WTC11 (cell line): Measurements from ENCODE around the gene PPP1R2. TPM values are rescaled to one million over a fixed set of nuclear protein-coding genes. Genes with fewer than 3 reads are reported as not detected.

Experiments
- ATAC-seq: fragments of 200-7000 bp; cut with Tn5 transposase; 2 replicates; pipeline ENCODE4 v1.10.0; 2021; ENCODE audit warnings: mild to moderate bottlenecking, moderate library complexity
- CTCF ChIA-PET: fragments of 300-600 bp; sonication (Branson Sonifier 250); formaldehyde crosslinking; loops from one replicate; lab custom pipeline; 2021; ENCODE audit warnings: antibody characterized with exemption; lab: Charles Lee
- POLR2A ChIA-PET: fragments of 350-600 bp; sonication (Branson Sonifier 250); formaldehyde crosslinking; loops from one replicate; lab custom pipeline; 2021; ENCODE audit warnings: antibody characterized with exemption; lab: Charles Lee
- DNase-seq: peaks from one replicate; pipeline ENCODE4 v3.0.0; 2021; ENCODE audit warnings: low spot score
- H3K27ac Mint-ChIP-seq: 2 replicates; pipeline ENCODE4 v1.8.0; 2021; ENCODE audit warnings: mixed read lengths
- H3K27me3 Mint-ChIP-seq: 2 replicates; pipeline ENCODE4 v1.8.0; 2021; ENCODE audit warnings: low read depth, mild to moderate bottlenecking, moderate library complexity, mixed read lengths
- H3K36me3 Mint-ChIP-seq: 2 replicates; pipeline ENCODE4 v1.8.0; 2021; ENCODE audit warnings: mixed read lengths
- H3K4me1 Mint-ChIP-seq: 2 replicates; pipeline ENCODE4 v1.8.0; 2022; ENCODE audit warnings: mixed read lengths
- H3K4me3 Mint-ChIP-seq: 2 replicates; pipeline ENCODE4 v1.8.0; 2021; ENCODE audit warnings: mild to moderate bottlenecking, moderate library complexity, mixed read lengths
- H3K9me3 Mint-ChIP-seq: 2 replicates; pipeline ENCODE4 v1.8.0; 2021; ENCODE audit warnings: mixed read lengths
- ATF2 ChIP-seq: sonication (generic); formaldehyde crosslinking; IDR thresholded peaks from 2 replicates; pipeline ENCODE4 v1.8.1; 2022; ENCODE audit warnings: low read depth, missing genetic modification reagents, borderline replicate concordance
- ATF6 ChIP-seq: sonication (generic); formaldehyde crosslinking; IDR thresholded peaks from 2 replicates; pipeline ENCODE4 v1.8.1; 2023; ENCODE audit warnings: mild to moderate bottlenecking, missing genetic modification reagents
- CREB1 ChIP-seq: sonication (generic); formaldehyde crosslinking; IDR thresholded peaks from 2 replicates; pipeline ENCODE4 v1.8.0; 2023; ENCODE audit warnings: mild to moderate bottlenecking, missing genetic modification reagents
- CTCF ChIP-seq: fragments of 200-600 bp; IDR thresholded peaks from 2 replicates; pipeline ENCODE4 v1.8.0; 2022; ENCODE audit warnings: antibody characterized with exemption
- ETV6 ChIP-seq: sonication (generic); formaldehyde crosslinking; IDR thresholded peaks from 2 replicates; pipeline ENCODE4 v1.8.1; 2022; ENCODE audit warnings: mild to moderate bottlenecking, missing genetic modification reagents
- FOXJ3 ChIP-seq: sonication (generic); formaldehyde crosslinking; IDR thresholded peaks from 2 replicates; pipeline ENCODE4 v1.9.0; 2021; ENCODE audit warnings: missing genetic modification reagents, mild to moderate bottlenecking, borderline replicate concordance
- FOXP4 ChIP-seq: sonication (generic); formaldehyde crosslinking; IDR thresholded peaks from 2 replicates; pipeline ENCODE4 v1.8.0; 2022; ENCODE audit warnings: mild to moderate bottlenecking, missing genetic modification reagents
- GTF2I ChIP-seq: fragments of 250-450 bp; sonication (Bioruptor Pico); conservative IDR thresholded peaks from 2 replicates; pipeline ENCODE4 v1.4.0; 2021; ENCODE audit warnings: mild to moderate bottlenecking
- HMGA2 ChIP-seq: fragments of 250-450 bp; sonication (Bioruptor Pico); IDR thresholded peaks from 2 replicates; pipeline ENCODE4 v1.4.0; 2021; ENCODE audit warnings: mild to moderate bottlenecking, moderate library complexity
- JUN ChIP-seq: sonication (generic); formaldehyde crosslinking; IDR thresholded peaks from 2 replicates; pipeline ENCODE4 v1.8.0; 2023; ENCODE audit warnings: mild to moderate bottlenecking, missing genetic modification reagents
- MXD4 ChIP-seq: fragments of 250-450 bp; sonication (Bioruptor Pico); IDR thresholded peaks from 2 replicates; pipeline ENCODE4 v1.8.0; 2021; ENCODE audit warnings: mild to moderate bottlenecking, moderate library complexity, borderline replicate concordance
- PREB ChIP-seq: sonication (generic); formaldehyde crosslinking; IDR thresholded peaks from 2 replicates; pipeline ENCODE4 v1.8.1; 2022; ENCODE audit warnings: mild to moderate bottlenecking, missing genetic modification reagents, moderate library complexity, borderline replicate concordance
- RELA ChIP-seq: sonication (generic); formaldehyde crosslinking; IDR thresholded peaks from 2 replicates; pipeline ENCODE4 v1.8.1; 2022; ENCODE audit warnings: missing genetic modification reagents, mild to moderate bottlenecking, borderline replicate concordance
- SMAD4 ChIP-seq: sonication (generic); formaldehyde crosslinking; IDR thresholded peaks from 2 replicates; pipeline ENCODE4 v1.8.0; 2022; ENCODE audit warnings: mild to moderate bottlenecking, missing genetic modification reagents
- SP1 ChIP-seq: sonication (generic); formaldehyde crosslinking; conservative IDR thresholded peaks from 2 replicates; pipeline ENCODE4 v1.8.1; 2022; ENCODE audit warnings: missing genetic modification reagents
- USF1 ChIP-seq: sonication (generic); formaldehyde crosslinking; IDR thresholded peaks from 2 replicates; pipeline ENCODE4 v1.8.0; 2022; ENCODE audit warnings: mild to moderate bottlenecking, missing genetic modification reagents
- ZBTB21 ChIP-seq: sonication (generic); formaldehyde crosslinking; IDR thresholded peaks from 2 replicates; pipeline ENCODE4 v1.8.1; 2023; ENCODE audit warnings: mild to moderate bottlenecking, missing genetic modification reagents, borderline replicate concordance
- ZMAT4 ChIP-seq: fragments of 250-450 bp; sonication (Bioruptor Pico); IDR thresholded peaks from 2 replicates; pipeline ENCODE4 v1.9.0; 2021; ENCODE audit warnings: mild to moderate bottlenecking
- ZNF121 ChIP-seq: sonication (generic); formaldehyde crosslinking; IDR thresholded peaks from 2 replicates; pipeline ENCODE4 v1.8.0; 2023; ENCODE audit warnings: missing genetic modification reagents
- ZNF263 ChIP-seq: sonication (generic); formaldehyde crosslinking; IDR thresholded peaks from 2 replicates; pipeline ENCODE4 v1.8.1; 2022; ENCODE audit warnings: low read depth, mild to moderate bottlenecking, moderate library complexity, missing genetic modification reagents
- ZNF317 ChIP-seq: sonication (generic); formaldehyde crosslinking; IDR thresholded peaks from 2 replicates; pipeline ENCODE4 v1.8.1; 2023; ENCODE audit warnings: low read depth, mild to moderate bottlenecking, moderate library complexity, missing genetic modification reagents, borderline replicate concordance
- ZNF423 ChIP-seq: fragments of 250-450 bp; sonication (Bioruptor Pico); IDR thresholded peaks from 2 replicates; pipeline ENCODE4 v2.1.2; 2022; ENCODE audit warnings: mild to moderate bottlenecking, moderate library complexity
- total RNA-seq: library from RNA; stranded (reverse); gene quantifications from 3 replicates; pipeline ENCODE4 v1.2.3, GENCODE V29; 2021

PPP1R2 gene
- total RNA-seq, 1 experiment from 2014 or later: 28.1 TPM

GRCh38 chr3:195548006-195548405 lies 4.9 kb upstream of the PPP1R2 start (continued):
- TF ChIP-seq ATF6 (CRISPR knock-in tag) (no peak), SMAD4 (no peak), PREB (CRISPR knock-in tag) (no peak), ZNF423 (CRISPR knock-in tag) (no peak), MXD4 (no peak), FOXP4 (CRISPR knock-in tag) (no peak)
- TF ChIP-seq, all 79 proteins: peak for 0

- TF ChIP-seq ZNF317 (no peak), USF1 (no peak), CTCF (no peak), HMGA2 (CRISPR knock-in tag) (no peak), ZNF121 (CRISPR knock-in tag) (no peak), ZBTB21 (CRISPR knock-in tag) (no peak), SP1 (CRISPR knock-in tag) (no peak), GTF2I (CRISPR knock-in tag) (no peak), ZMAT4 (CRISPR knock-in tag) (no peak)
- no peak for ATAC-seq
- Mint-ChIP-seq H3K36me3 (no peaks in the 10 kb centered on the region), H3K4me1 (peaks cover 45% of the 10 kb centered on the region), H3K27me3 (peaks cover 78% of the 10 kb centered on the region), H3K4me3 (no peak overlapping the region), H3K9me3 (no peaks in the 10 kb centered on the region), H3K27ac (no peak overlapping the region; the same call in 1 of the 2 replicates)
- CTCF ChIA-PET: interaction anchor here (1.2 kb wide), 1 partner anchor 10 kb away, joined by 3 read pairs; no protein-coding TSS in a partner anchor
- POLR2A ChIA-PET: no interaction called here
- no peak for DNase-seq
Measured at GRCh38 chr3:195546130-195546560, 3.0 kb upstream of the PPP1R2 start.

GRCh38 chr3:195544634-195545033 lies 1.5 kb upstream of the PPP1R2 start:
- H3K4me3 Mint-ChIP-seq: no peak overlapping the region
- ChIA-PET POLR2A (no interaction called here), CTCF (interaction anchor here (1.1 to 3.5 kb wide), 2 partner anchors 274 to 857 kb away, joined by 3 to 37 read pairs; partner anchors contain the start of gene XXYLT1)
- H3K27ac Mint-ChIP-seq: no peak overlapping the region
- peaks cover 65% of the 10 kb centered on the region for H3K27me3 Mint-ChIP-seq
- H3K9me3 Mint-ChIP-seq: no peaks in the 10 kb centered on the region
- DNase-seq (no peak), ATAC-seq (no peak)
- no peaks in the 10 kb centered on the region for H3K36me3 Mint-ChIP-seq
- H3K4me1 Mint-ChIP-seq: peaks cover 45% of the 10 kb centered on the region
- TF ChIP-seq ATF2 (CRISPR knock-in tag) (no peak), CTCF (no peak), FOXJ3 (CRISPR knock-in tag) (no peak), RELA (no peak), ETV6 (CRISPR knock-in tag) (no peak), CREB1 (CRISPR knock-in tag) (no peak), JUN (CRISPR knock-in tag) (no peak), ZNF263 (CRISPR knock-in tag) (no peak)
